ENCODE measurements around the gene HSD17B13.
A peak's percentile ranks its signal among the peaks of the same experiment; 100 is the strongest.

The HSD17B13 gene

GRCh38 chr4:87260477-87260876, 62.2 kb downstream of the HSD17B13 start:
- DNase-seq = no peak

GRCh38 chr4:87258677-87259076, 64.0 kb downstream of the HSD17B13 start:
- DNase-seq = no peak

- DNase-seq = peak in 1 of 3 experiments; percentile 48
Measured at GRCh38 chr4:87257523-87257922, 65.2 kb downstream of the HSD17B13 start.

DNA sequence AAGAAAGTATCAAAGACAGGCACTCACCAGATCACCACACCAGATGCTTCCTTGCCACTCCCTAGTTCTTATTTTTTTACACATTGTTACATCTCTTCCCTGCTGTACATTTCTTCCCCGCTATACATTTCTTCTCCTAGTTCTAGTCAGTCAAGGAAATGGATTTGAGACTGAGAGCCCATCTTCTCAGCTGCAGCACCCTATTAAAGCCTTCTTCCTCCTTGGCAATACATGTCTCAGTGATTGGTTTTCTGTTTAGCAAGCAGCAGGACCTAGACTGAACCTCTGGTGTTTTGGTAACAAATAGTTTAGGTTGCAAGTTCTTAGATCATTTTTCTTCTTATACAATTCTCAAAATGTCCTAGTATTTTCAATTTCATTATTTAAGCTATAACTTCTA, 66.9 kb downstream of the HSD17B13 start:
- no peak for DNase-seq
